Liver (tissue), 9 donors: Measurements from ENCODE around the gene HDAC3. TPM values are rescaled to one million over a fixed set of nuclear protein-coding genes. Genes with fewer than 3 reads are reported as not detected.

Experiments used
- DNase-seq: peaks from one replicate; pipeline ENCODE4 v3.0.0-alpha.2; 2017; ENCODE audit warnings: low spot score
- H3K27ac ChIP-seq, 2 donors: one replicate each; pipeline ENCODE4 v1.7.0; 2013; ENCODE audit warnings: inconsistent platforms in 2 of 2, low read length in 2 of 2, control low read depth in 1 of 2, low read depth in 1 of 2, mild to moderate bottlenecking in 1 of 2
- H3K27me3 ChIP-seq, 4 donors: one replicate each; pipeline versions ENCODE4 v1.6.1 to v1.7.0; 2013; ENCODE audit warnings: low read length in 3 of 4, inconsistent platforms in 1 of 4, mild to moderate bottlenecking in 1 of 4, moderate library complexity in 1 of 4; ENCODE audit not compliant: control insufficient read depth in 4 of 4, insufficient read depth in 4 of 4
- H3K36me3 ChIP-seq, 4 donors: one replicate each; pipeline versions ENCODE4 v1.6.1 to v1.7.0; 2013; ENCODE audit warnings: low read length in 3 of 4, mild to moderate bottlenecking in 3 of 4, low read depth in 1 of 4, moderate library complexity in 1 of 4; ENCODE audit not compliant: control insufficient read depth in 4 of 4, insufficient read depth in 3 of 4
- H3K4me1 ChIP-seq, 4 donors: one replicate each; pipeline versions ENCODE4 v1.6.1 to v1.7.0; 2013; ENCODE audit warnings: low read length in 3 of 4, mild to moderate bottlenecking in 3 of 4, moderate library complexity in 1 of 4; ENCODE audit not compliant: control insufficient read depth in 4 of 4, insufficient read depth in 4 of 4
- H3K4me3 ChIP-seq, 3 donors: one replicate each; pipeline versions ENCODE4 v1.6.1 to v1.7.0; 2013; ENCODE audit warnings: low read length in 3 of 3, control low read depth in 1 of 3, low read depth in 1 of 3, mild to moderate bottlenecking in 1 of 3
- H3K9ac ChIP-seq, 2 donors: one replicate each; pipeline ENCODE4 v1.7.0; 2013; ENCODE audit warnings: low read length in 2 of 2, mild to moderate bottlenecking in 2 of 2, moderate library complexity in 2 of 2, control low read depth in 1 of 2, low read depth in 1 of 2
- H3K9me3 ChIP-seq, 4 donors: one replicate each; pipeline versions ENCODE4 v1.6.1 to v1.7.0; 2013; ENCODE audit warnings: low read length in 3 of 4; ENCODE audit not compliant: control insufficient read depth in 4 of 4
- ATF3 ChIP-seq: IDR thresholded peaks from 2 replicates; pipeline ENCODE4 v1.6.1; 2016; ENCODE audit warnings: antibody characterized with exemption
- EGR1 ChIP-seq, 2 donors: IDR thresholded peaks; 2 replicates each; pipeline ENCODE4 v1.6.1; 2016 to 2018; ENCODE audit warnings: antibody characterized with exemption in 2 of 2, low read depth in 2 of 2
- GABPA ChIP-seq, 2 donors: IDR thresholded peaks in 1 of 2; conservative IDR thresholded peaks in 1 of 2; 2 replicates each; pipeline ENCODE4 v1.6.1; 2016; ENCODE audit warnings: antibody characterized with exemption in 2 of 2, mild to moderate bottlenecking in 1 of 2, moderate library complexity in 1 of 2
- HNF4A ChIP-seq, 2 donors: conservative IDR thresholded peaks; 2 replicates each; pipeline ENCODE4 v1.6.1; 2016; ENCODE audit warnings: antibody characterized with exemption in 2 of 2, mild to moderate bottlenecking in 2 of 2
- HNF4G ChIP-seq: IDR thresholded peaks from 2 replicates; pipeline ENCODE4 v1.6.1; 2016; ENCODE audit warnings: antibody characterized with exemption
- JUND ChIP-seq, 2 donors: IDR thresholded peaks; 2 replicates each; pipeline ENCODE4 v1.6.1; 2016; ENCODE audit warnings: antibody characterized with exemption in 2 of 2
- MAX ChIP-seq: IDR thresholded peaks from 2 replicates; pipeline ENCODE4 v1.6.1; 2016; ENCODE audit warnings: antibody characterized with exemption
- NR2F2 ChIP-seq: IDR thresholded peaks from 2 replicates; pipeline ENCODE4 v1.6.1; 2016; ENCODE audit warnings: antibody characterized with exemption
- RAD21 ChIP-seq, 2 donors: IDR thresholded peaks; 2 replicates each; pipeline ENCODE4 v1.6.1; 2016; ENCODE audit warnings: antibody characterized with exemption in 2 of 2, mild to moderate bottlenecking in 2 of 2
- REST ChIP-seq: IDR thresholded peaks from 2 replicates; pipeline ENCODE4 v1.6.1; 2016; ENCODE audit warnings: antibody characterized with exemption, mild to moderate bottlenecking
- SP1 ChIP-seq: IDR thresholded peaks from 2 replicates; pipeline ENCODE4 v1.6.1; 2018; ENCODE audit warnings: antibody characterized with exemption, mild to moderate bottlenecking
- TAF1 ChIP-seq: conservative IDR thresholded peaks from 2 replicates; pipeline ENCODE4 v1.6.1; 2016; ENCODE audit warnings: antibody characterized with exemption, mild to moderate bottlenecking
- YY1 ChIP-seq: IDR thresholded peaks from 2 replicates; pipeline ENCODE4 v1.6.1; 2016; ENCODE audit warnings: antibody characterized with exemption, mild to moderate bottlenecking
- ZBTB33 ChIP-seq: IDR thresholded peaks from 2 replicates; pipeline ENCODE4 v1.6.1; 2016; ENCODE audit warnings: antibody characterized with exemption
- WGBS: extraction: QIAGEN DNeasy Blood & Tissue Kit; methylation state at CpG from one replicate; pipeline ENCODE4 v1.1.7; 2013; 5-methylcytosine and 5-hydroxymethylcytosine counted together
- polyA plus RNA-seq, 2 donors: library from polyadenylated mRNA; stranded (reverse) in 1 of 2; unstranded in 1 of 2; fragments of 200-250 nt in 1 of 2; fragments of >200 nt in 1 of 2; fragmentation: Nextera tagmentation in 1 of 2; extraction: Ambion mirVana in 1 of 2; gene quantifications; one replicate each; pipeline versions ENCODE4 v1.2.1 to v1.2.3, GENCODE V29; 2013 to 2015
- total RNA-seq, 2 donors: library from RNA; depleted of rRNA; stranded (reverse); fragments of >200 nt; gene quantifications; one replicate each; pipeline ENCODE4 v1.2.3, GENCODE V29; 2014
- donor health status: healthy.
- donor health status: healthy.
- donor health status: healthy.
- donor health status: healthy.
- donor health status: healthy.

Gene HDAC3
- total and polyA plus RNA-seq, 4 donors, result 20.1 to 45.3 (median 35.1) TPM

- no peak overlapping the region for H3K4me3 ChIP-seq
- TF ChIP-seq HNF4G, result no peak
- no peak for TF ChIP-seq HNF4A (conservative IDR thresholded peaks at IDR 0.05)
- TF ChIP-seq MAX, result no peak
- no peak for TF ChIP-seq EGR1 (IDR thresholded peaks at IDR 0.05; ENCODE audit: low read depth in 2 of 2)
- no peak for TF ChIP-seq SP1
- TF ChIP-seq RAD21 (IDR thresholded peaks at IDR 0.05), result no peak
- TF ChIP-seq NR2F2, result no peak
- TF ChIP-seq ATF3, result no peak
- no peak for TF ChIP-seq TAF1
- TF ChIP-seq ZBTB33, result no peak
- no peak for TF ChIP-seq GABPA (IDR thresholded peaks at IDR 0.05 in 1 of 2, conservative IDR thresholded peaks at IDR 0.05 in 1 of 2)
- no peak for TF ChIP-seq REST
- TF ChIP-seq JUND (IDR thresholded peaks at IDR 0.05), result no peak
- no peaks in the 10 kb centered on the region for H3K27me3 ChIP-seq
- no peaks in the 10 kb centered on the region for H3K9me3 ChIP-seq
- WGBS, result 94% methylated on average over 2 of the region's 2 CpGs
- H3K27ac ChIP-seq, result no peak overlapping the region
- H3K36me3 ChIP-seq, result no peaks in the 10 kb centered on the region
- no peak overlapping the region for H3K9ac ChIP-seq
- peaks cover 5 to 11% (median 9%) of the 10 kb centered on the region in 4 donors for H3K4me1 ChIP-seq
- no peak for DNase-seq
Observed at GRCh38 chr5:141641634-141642267, 5.1 kb upstream of the HDAC3 start.

GRCh38 chr5:141640698-141641097 lies 4.0 kb upstream of the HDAC3 start:
- no peaks in the 10 kb centered on the region for H3K36me3 ChIP-seq
- no peaks in the 10 kb centered on the region for H3K27me3 ChIP-seq
- H3K27ac ChIP-seq, result no peak overlapping the region
- H3K9ac ChIP-seq, result no peak overlapping the region
- 93% methylated on average over 9 of the region's 9 CpGs for WGBS
- TF ChIP-seq HNF4A (conservative IDR thresholded peaks at IDR 0.05) (no peak), NR2F2 (no peak), GABPA (IDR thresholded peaks at IDR 0.05 in 1 of 2, conservative IDR thresholded peaks at IDR 0.05 in 1 of 2) (no peak), MAX (no peak), ATF3 (no peak), REST (no peak), SP1 (no peak), YY1 (no peak)
- H3K9me3 ChIP-seq, result no peaks in the 10 kb centered on the region
- peaks cover 6 to 17% (median 12%) of the 10 kb centered on the region in 4 donors for H3K4me1 ChIP-seq
- H3K4me3 ChIP-seq, result no peak overlapping the region
- no peak for DNase-seq
